Measurements from ENCODE around the gene RABGGTB. TPM values are rescaled to one million over a fixed set of nuclear protein-coding genes. Genes with fewer than 3 reads are reported as not detected.

RABGGTB gene
- total and polyA plus RNA-seq, 9 of the 15 experiments (the other 6 are each of a cell fraction or from before 2014, with no cell fraction given) = 148 to 354 (median 206) TPM

DNA sequence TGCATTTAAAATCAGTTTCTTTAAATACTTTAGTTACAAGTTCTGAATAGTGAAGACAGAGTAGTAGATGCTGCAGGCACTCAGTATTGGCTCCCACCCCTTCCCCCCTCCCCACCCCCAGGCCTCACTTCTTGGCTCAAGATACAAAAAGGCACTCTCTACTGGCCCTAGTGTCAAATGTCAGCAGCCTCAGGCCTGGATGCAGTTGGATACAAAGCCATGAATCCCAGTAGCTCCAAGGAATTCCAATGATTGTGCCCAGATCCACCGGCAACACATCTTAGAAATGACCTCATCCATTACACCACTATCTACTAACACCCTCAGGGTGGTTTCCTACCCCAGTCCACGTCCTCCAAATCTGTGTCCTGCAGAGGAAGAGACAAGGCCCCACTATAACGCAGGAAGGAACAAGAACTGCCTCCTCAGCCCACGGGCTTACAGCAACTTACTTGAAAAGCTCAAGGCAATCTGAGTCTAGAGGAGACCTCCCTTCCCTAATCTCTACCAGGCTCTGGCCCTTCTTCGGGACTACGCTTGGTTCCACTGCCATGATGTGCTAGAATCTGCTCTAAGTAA, 43.9 kb upstream of the RABGGTB start (continued):
- TF ChIP-seq, protein P1, sequence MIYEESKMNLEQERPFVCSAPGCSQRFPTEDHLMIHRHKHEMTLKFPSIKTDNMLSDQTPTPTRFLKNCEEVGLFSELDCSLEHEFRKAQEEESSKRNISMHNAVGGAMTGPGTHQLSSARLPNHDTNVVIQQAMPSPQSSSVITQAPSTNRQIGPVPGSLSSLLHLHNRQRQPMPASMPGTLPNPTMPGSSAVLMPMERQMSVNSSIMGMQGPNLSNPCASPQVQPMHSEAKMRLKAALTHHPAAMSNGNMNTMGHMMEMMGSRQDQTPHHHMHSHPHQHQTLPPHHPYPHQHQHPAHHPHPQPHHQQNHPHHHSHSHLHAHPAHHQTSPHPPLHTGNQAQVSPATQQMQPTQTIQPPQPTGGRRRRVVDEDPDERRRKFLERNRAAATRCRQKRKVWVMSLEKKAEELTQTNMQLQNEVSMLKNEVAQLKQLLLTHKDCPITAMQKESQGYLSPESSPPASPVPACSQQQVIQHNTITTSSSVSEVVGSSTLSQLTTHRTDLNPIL (CRISPR knock-in tag; IDR thresholded peaks at IDR 0.05) = no peak
- no peak for TF ChIP-seq ZSCAN29 (IDR thresholded peaks at IDR 0.05)
- TF ChIP-seq, protein P2, sequence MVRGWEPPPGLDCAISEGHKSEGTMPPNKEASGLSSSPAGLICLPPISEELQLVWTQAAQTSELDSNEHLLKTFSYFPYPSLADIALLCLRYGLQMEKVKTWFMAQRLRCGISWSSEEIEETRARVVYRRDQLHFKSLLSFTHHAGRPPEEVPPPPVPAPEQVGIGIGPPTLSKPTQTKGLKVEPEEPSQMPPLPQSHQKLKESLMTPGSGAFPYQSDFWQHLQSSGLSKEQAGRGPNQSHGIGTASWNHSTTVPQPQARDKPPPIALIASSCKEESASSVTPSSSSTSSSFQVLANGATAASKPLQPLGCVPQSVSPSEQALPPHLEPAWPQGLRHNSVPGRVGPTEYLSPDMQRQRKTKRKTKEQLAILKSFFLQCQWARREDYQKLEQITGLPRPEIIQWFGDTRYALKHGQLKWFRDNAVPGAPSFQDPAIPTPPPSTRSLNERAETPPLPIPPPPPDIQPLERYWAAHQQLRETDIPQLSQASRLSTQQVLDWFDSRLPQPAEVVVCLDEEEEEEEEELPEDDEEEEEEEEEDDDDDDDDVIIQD (CRISPR knock-in tag; IDR thresholded peaks at IDR 0.05) = no peak

DNA sequence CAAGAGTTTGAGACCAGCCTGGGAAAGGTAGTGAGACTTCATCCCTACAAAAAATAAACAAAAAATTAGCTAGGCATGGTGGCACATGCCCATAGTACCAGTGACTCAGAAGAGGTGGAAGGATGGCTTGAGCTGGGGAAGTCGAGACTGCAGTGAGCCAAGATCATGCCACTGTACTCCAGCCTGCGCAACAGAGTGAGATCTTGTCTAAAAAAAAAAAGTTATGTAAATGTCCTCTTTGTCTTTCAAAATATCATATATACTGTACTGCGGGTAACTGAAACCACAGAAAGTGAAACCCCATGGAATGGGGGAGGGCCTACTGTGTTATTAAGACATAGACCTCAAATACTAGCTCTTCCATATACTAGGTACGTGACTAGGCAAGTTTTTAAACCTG, 40.8 kb upstream of the RABGGTB start:
- CTCF ChIA-PET (ENCODE audit: low intra/inter-chr PET ratio) = no interaction called here

More for the DNA sequence above, 40.8 kb upstream of the RABGGTB start:
- no peaks in the 10 kb centered on the region for H3K9me1 ChIP-seq (ENCODE audit: control insufficient read depth, insufficient read depth, low read length)
- no peaks in the 10 kb centered on the region for H3K9me3 ChIP-seq (replicated peaks; ENCODE audit: control insufficient read depth, insufficient read depth, low read depth, low read length)
- no peak overlapping the region for H3K4me3 ChIP-seq
- FAIRE-seq = no peak
- TF ChIP-seq PML (IDR thresholded peaks at IDR 0.05; ENCODE audit: low read length) = no peak
- no peak for TF ChIP-seq MCM3 (IDR thresholded peaks at IDR 0.05)
- no peak; the same call in 2 of the 3 replicates for ATAC-seq
- POLR2A ChIA-PET = interaction anchor here (0.6 to 1.8 kb wide), 4 partner anchors 16 to 41 kb away, joined by 3 to 7 read pairs (median 3); partner anchors contain the start of gene RABGGTB
- no peak overlapping the region for H3K4me2 ChIP-seq (ENCODE audit: insufficient read depth, low read length)
- WGBS (ENCODE audit: insufficient coverage, low coverage, missing lambda C conversion rate) = 70% methylated on average over 4 of the region's 4 CpGs
- no peaks in the 10 kb centered on the region for H3K79me2 ChIP-seq (ENCODE audit: control insufficient read depth, insufficient read depth, low read length)
- H4K20me1 ChIP-seq (replicated peaks; ENCODE audit: control insufficient read depth, insufficient read depth, low read length) = no peaks in the 10 kb centered on the region; the same call in 1 of the 2 replicates
- intact Hi-C loops (cut with micrococcal nuclease) (no loop called here), in situ Hi-C loops (cut with MboI) (no loop called here)
- no peaks in the 10 kb centered on the region for H3K27me3 ChIP-seq (ENCODE audit: control insufficient read depth in 2 of 2, insufficient read depth in 2 of 2, low read length in 2 of 2)
- no peak for DNase-seq (ENCODE audit: extremely low read depth in 1 of 4, low spot score in 3 of 4)
- H3K4me1 ChIP-seq (replicated peaks in 1 of 2; ENCODE audit: control insufficient read depth in 2 of 2, insufficient read depth in 2 of 2, low read length in 2 of 2) = no peaks in the 10 kb centered on the region
- H3K9ac ChIP-seq (ENCODE audit: insufficient read depth in 1 of 2, low read depth in 2 of 2, low read length in 2 of 2) = no peak overlapping the region
- no peak overlapping the region for H2AFZ ChIP-seq (ENCODE audit: low read depth, low read length)
- BruUV-seq (replicated peaks) = no TSS peak
- H3K27ac ChIP-seq (ENCODE audit: extremely low read depth, low read depth, low read length) = no peak overlapping the region
- peaks cover 83% of the 10 kb centered on the region for H3K36me3 ChIP-seq (ENCODE audit: control insufficient read depth, insufficient read depth, low read length)

Data from K562 (cell line).